Mammary epithelial cell (primary cell): ENCODE data around the gene METTL14.

Experiments used
- CTCF ChIP-seq, 2 donors: IDR thresholded peaks in 1 of 2; conservative IDR thresholded peaks in 1 of 2; 2 replicates each; pipeline ENCODE4 v1.5.1; 2011 to 2012; ENCODE audit warnings: inconsistent platforms in 2 of 2, low read length in 2 of 2, mild to moderate bottlenecking in 2 of 2, control low read depth in 1 of 2, low read depth in 1 of 2; ENCODE audit not compliant: insufficient read depth in 1 of 2; ENCODE audit errors: extremely low read depth in 1 of 2
- EZH2 ChIP-seq: IDR thresholded peaks from 2 replicates; pipeline ENCODE4 v1.6.1; 2012; ENCODE audit warnings: low read length, inconsistent platforms, borderline replicate concordance

DNA sequence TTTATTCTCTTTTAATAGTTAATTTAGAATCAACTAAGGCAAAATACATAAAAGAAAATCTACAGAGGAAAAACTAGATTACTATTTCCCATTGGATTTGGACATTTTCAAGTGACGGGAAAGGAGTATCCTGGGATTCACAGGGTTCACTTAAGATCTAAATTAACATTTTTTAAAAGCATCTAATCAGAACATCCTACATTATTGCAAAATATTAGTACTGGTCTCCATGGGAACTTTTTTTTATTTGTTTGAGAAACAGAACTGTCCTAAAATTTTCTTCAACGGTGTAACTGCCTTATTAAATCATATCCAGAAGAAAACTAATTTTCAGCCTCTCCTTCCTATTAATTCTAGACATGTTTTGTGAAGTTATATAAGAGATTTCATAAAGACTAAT, 69.7 kb downstream of the METTL14 start:
- no peak for TF ChIP-seq CTCF (conservative IDR thresholded peaks at IDR 0.05 in 1 of 2, IDR thresholded peaks at IDR 0.05 in 1 of 2; ENCODE audit: extremely low read depth in 1 of 2, insufficient read depth in 1 of 2, low read depth in 1 of 2, low read length in 2 of 2)
- no peak for TF ChIP-seq EZH2
